A673 (cell line): ENCODE results near the gene OVAAL. TPM values are rescaled to one million over a fixed set of nuclear protein-coding genes. Genes with fewer than 3 reads are reported as not detected.

ENCODE experiments used
- BruUV-seq: library from RNA; stranded (reverse); fragments of 400-500 nt; replicated peaks from 2 replicates; lab custom pipeline; 2021; lab: Mats Ljungman, UMichigan
- CTCF ChIA-PET: fragments of 300-600 bp; sonication (Branson Sonifier 250); formaldehyde crosslinking; loops from one replicate; lab custom pipeline; 2022; ENCODE audit warnings: antibody characterized with exemption; lab: Charles Lee
- POLR2A ChIA-PET: fragments of 300-600 bp; sonication (Branson Sonifier 250); formaldehyde crosslinking; loops from one replicate; lab custom pipeline; 2022; ENCODE audit warnings: antibody characterized with exemption; ENCODE audit not compliant: low non-redundant PET; lab: Charles Lee
- DNase-seq: peaks from one replicate; pipeline ENCODE4 v3.0.0-alpha.2; 2015; ENCODE audit warnings: low spot score
- H3K27ac ChIP-seq: fragments of 200-600 bp; sonication (generic); 2 replicates; pipeline ENCODE4 v1.5.1; 2016; ENCODE audit warnings: mixed run types, low read depth, mild to moderate bottlenecking, mixed read lengths, antibody characterized with exemption, low read length; ENCODE audit not compliant: poor library complexity, severe bottlenecking
- H3K27me3 ChIP-seq: fragments of 200-600 bp; sonication (generic); replicated peaks from 2 replicates; pipeline ENCODE4 v1.6.1; 2017; ENCODE audit warnings: mixed run types, low read depth, mild to moderate bottlenecking, mixed read lengths, antibody characterized with exemption, low read length; ENCODE audit not compliant: insufficient read depth, poor library complexity
- H3K36me3 ChIP-seq: fragments of 200-600 bp; sonication (generic); 2 replicates; pipeline ENCODE4 v1.6.1; 2016; ENCODE audit warnings: mixed run types, mild to moderate bottlenecking, mixed read lengths, antibody characterized with exemption, low read length; ENCODE audit not compliant: insufficient read depth, poor library complexity, severe bottlenecking
- H3K4me1 ChIP-seq: fragments of 200-600 bp; sonication (generic); 2 replicates; pipeline ENCODE4 v1.6.1; 2017; ENCODE audit warnings: mixed run types, mild to moderate bottlenecking, mixed read lengths, antibody characterized with exemption, low read length; ENCODE audit not compliant: insufficient read depth, poor library complexity, severe bottlenecking
- H3K4me3 ChIP-seq: fragments of 200-600 bp; sonication (generic); 2 replicates; pipeline ENCODE4 v1.5.1; 2016; ENCODE audit warnings: low read depth, mixed run types, mild to moderate bottlenecking, mixed read lengths, low read length; ENCODE audit not compliant: poor library complexity, severe bottlenecking
- H3K9me3 ChIP-seq: fragments of 200-600 bp; sonication (generic); 2 replicates; pipeline ENCODE4 v1.6.1; 2016; ENCODE audit warnings: mixed run types, low read depth, mild to moderate bottlenecking, mixed read lengths, antibody characterized with exemption, low read length; ENCODE audit not compliant: poor library complexity, severe bottlenecking
- CTCF ChIP-seq: fragments of 300-800, 200-600 bp; sonication (generic); conservative IDR thresholded peaks from 2 replicates; pipeline ENCODE4 v1.5.1; 2017; ENCODE audit warnings: low read depth, mild to moderate bottlenecking, antibody characterized with exemption, low read length, moderate library complexity, mixed read lengths
- EZH2 ChIP-seq: fragments of 200-600 bp; sonication (generic); IDR thresholded peaks from 2 replicates; pipeline ENCODE4 v1.6.1; 2017; ENCODE audit warnings: borderline replicate concordance, low read depth, mild to moderate bottlenecking, mixed read lengths, antibody characterized with exemption, low read length; ENCODE audit not compliant: poor library complexity, severe bottlenecking
- intact Hi-C: fragments of 100-400 bp; cut with micrococcal nuclease; formaldehyde crosslinking; loops from one replicate; pipeline ENCODE4 v1.10.0; 2022; ENCODE audit not compliant: unreplicated experiment
- total RNA-seq: library from RNA; stranded (reverse); gene quantifications from 2 replicates; pipeline ENCODE4 v1.2.3, GENCODE V29; 2021

OVAAL gene
- total RNA-seq, 1 experiment from 2014 or later, result not detected

- POLR2A ChIA-PET, result no interaction called here
- no peaks in the 10 kb centered on the region for H3K9me3 ChIP-seq
- no peak overlapping the region for H3K27ac ChIP-seq
- DNase-seq, result no peak
- H3K4me3 ChIP-seq, result no peak overlapping the region
- CTCF ChIA-PET, result no interaction called here
- TF ChIP-seq EZH2, result no peak
- no peaks in the 10 kb centered on the region for H3K27me3 ChIP-seq
- H3K4me1 ChIP-seq, result no peaks in the 10 kb centered on the region
- intact Hi-C loops, result no loop called here
- no TSS peak for BruUV-seq
- H3K36me3 ChIP-seq, result no peaks in the 10 kb centered on the region
Measured at GRCh38 chr1:180612632-180613031, 53.9 kb downstream of the OVAAL start.

DNA sequence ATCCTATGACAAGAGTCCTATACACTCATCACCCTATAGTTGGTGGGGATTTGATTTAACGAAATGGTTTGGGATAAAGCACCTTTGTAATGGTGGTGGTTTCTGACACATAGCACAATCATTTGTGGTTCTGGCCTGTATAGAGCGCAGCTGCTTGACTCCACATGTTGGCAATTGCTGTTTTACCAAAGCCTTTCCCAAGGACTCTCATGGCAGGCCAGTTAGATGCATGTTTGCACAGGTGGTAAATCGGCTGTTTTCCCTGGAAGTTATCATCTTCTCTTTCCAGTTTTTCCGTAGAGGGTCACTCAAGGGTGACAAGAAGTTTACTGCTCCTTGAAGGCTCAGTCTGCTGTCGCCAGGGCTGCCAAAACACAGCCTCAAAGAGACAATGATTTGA, 56.0 kb downstream of the OVAAL start:
- Histone ChIP-seq H3K4me3 (no peak overlapping the region), H3K36me3 (no peaks in the 10 kb centered on the region), H3K27ac (no peak overlapping the region), H3K4me1 (no peaks in the 10 kb centered on the region), H3K9me3 (no peaks in the 10 kb centered on the region), H3K27me3 (no peaks in the 10 kb centered on the region)
- ChIA-PET POLR2A (no interaction called here), CTCF (no interaction called here)
- intact Hi-C loops, result no loop called here
- DNase-seq, result no peak
- TF ChIP-seq EZH2 (no peak), CTCF (no peak)
- BruUV-seq, result no TSS peak

DNA sequence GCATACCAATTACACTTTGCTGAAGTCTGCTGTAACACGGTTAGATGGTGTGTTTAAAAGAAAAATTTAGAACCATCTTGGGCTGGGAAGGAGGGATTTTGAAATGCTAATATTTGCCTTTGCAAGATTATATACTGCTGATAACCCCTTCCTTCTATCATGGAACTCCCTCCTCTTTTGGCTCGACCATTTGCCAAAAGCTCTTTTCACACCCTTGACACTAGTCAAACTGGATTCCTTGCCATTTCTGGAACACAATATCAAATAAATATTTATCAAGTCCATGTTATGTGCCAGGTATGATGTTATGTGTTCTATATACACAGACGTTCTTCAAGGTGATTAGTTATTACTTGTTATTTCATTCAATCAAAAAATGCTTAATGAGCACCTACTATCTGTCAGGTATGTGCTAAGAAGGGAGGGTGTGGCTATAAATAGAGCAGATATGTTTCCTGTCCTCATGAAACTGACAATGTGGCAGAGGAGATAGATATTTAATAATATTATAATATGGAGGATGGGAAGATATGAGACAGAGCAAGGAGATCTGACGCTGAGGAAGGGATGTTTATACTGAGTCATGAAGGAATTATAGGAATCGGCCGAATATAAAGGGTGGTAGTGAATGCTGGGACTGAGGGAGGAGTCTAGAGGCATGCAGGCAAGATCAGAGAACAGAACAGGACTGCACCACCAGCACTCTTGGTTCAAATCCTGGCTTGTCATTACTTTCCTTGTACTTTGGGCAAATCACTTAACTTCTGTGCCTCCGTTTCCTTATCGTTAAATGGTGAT, 56.9 kb downstream of the OVAAL start:
- BruUV-seq, result no TSS peak
- POLR2A ChIA-PET, result no interaction called here
- CTCF ChIA-PET, result no interaction called here
- TF ChIP-seq EZH2 (no peak), CTCF (no peak)
- H3K27me3 ChIP-seq, result no peaks in the 10 kb centered on the region
- intact Hi-C loops, result no loop called here
- no peak overlapping the region for H3K27ac ChIP-seq
- no peaks in the 10 kb centered on the region for H3K9me3 ChIP-seq
- no peaks in the 10 kb centered on the region for H3K36me3 ChIP-seq
- DNase-seq, result no peak
- H3K4me3 ChIP-seq, result no peak overlapping the region
- no peaks in the 10 kb centered on the region for H3K4me1 ChIP-seq

Other genes starting within 250 kb of the OVAAL start
- gene ACBD6, start 56.4 kb upstream of the OVAAL start, total RNA-seq, result 63.7 and 66.8 TPM in 2 replicates
- 30.7 and 33.3 TPM in 2 replicates for gene XPR1, start 73.1 kb downstream of the OVAAL start, total RNA-seq